ENCODE measurements around the gene PPP1R15A. TPM values are rescaled to one million over a fixed set of nuclear protein-coding genes. Genes with fewer than 3 reads are reported as not detected.

PPP1R15A gene
- total and polyA plus RNA-seq, 2 donors (not counting 3 experiments of a cell fraction or from before 2014, with no cell fraction given), result 42.3 to 67.4 TPM

- dilution Hi-C loops (cut with MboI; ENCODE audit: extremely low pct_ligation_motif_present, low sequenced_read_pairs) (no loop called here), intact Hi-C loops (cut with micrococcal nuclease) (no loop called here)
- no TSS peak for BruUV-seq (replicated peaks)
- H3K9me3 ChIP-seq (replicated peaks; ENCODE audit: control insufficient read depth, insufficient read depth, low read length), result no peaks in the 10 kb centered on the region
- no peaks in the 10 kb centered on the region for H3K27me3 ChIP-seq (ENCODE audit: control insufficient read depth in 2 of 2, insufficient read depth in 2 of 2, low read length in 2 of 2)
- no peak overlapping the region for H3K4me2 ChIP-seq (ENCODE audit: insufficient read depth, low read length)
- no peak overlapping the region for H2AFZ ChIP-seq (ENCODE audit: low read depth, low read length)
- no peaks in the 10 kb centered on the region for H3K9me1 ChIP-seq (replicated peaks; ENCODE audit: control insufficient read depth, extremely low read depth, insufficient read depth, low read length)
- H3K4me1 ChIP-seq (ENCODE audit: control insufficient read depth, extremely low read depth, insufficient read depth, low read length), result peaks cover 5% of the 10 kb centered on the region
- FAIRE-seq, result no peak
- H3K36me3 ChIP-seq (ENCODE audit: control insufficient read depth in 2 of 2, extremely low read depth in 1 of 2, insufficient read depth in 2 of 2, low read length in 2 of 2), result peaks cover 0 to 4% of the 10 kb centered on the region in 2 experiments
- no peak overlapping the region for H3K4me3 ChIP-seq (replicated peaks in 1 of 3; ENCODE audit: insufficient read depth in 1 of 3, low read depth in 1 of 3, low read length in 3 of 3)
- no peak for TF ChIP-seq MYC (IDR thresholded peaks at IDR 0.05; ENCODE audit: low read depth, low read length)
- no peak for TF ChIP-seq EZH2 (IDR thresholded peaks at IDR 0.05; ENCODE audit: borderline replicate concordance, low read depth, low read length, severe bottlenecking)
- no peak for TF ChIP-seq FOS (IDR thresholded peaks at IDR 0.05; ENCODE audit: borderline replicate concordance, insufficient read depth, low read length)
- TF ChIP-seq JUN (IDR thresholded peaks at IDR 0.05; ENCODE audit: borderline replicate concordance, insufficient read depth, insufficient read length, low read depth), result no peak
- TF ChIP-seq, protein P1, sequence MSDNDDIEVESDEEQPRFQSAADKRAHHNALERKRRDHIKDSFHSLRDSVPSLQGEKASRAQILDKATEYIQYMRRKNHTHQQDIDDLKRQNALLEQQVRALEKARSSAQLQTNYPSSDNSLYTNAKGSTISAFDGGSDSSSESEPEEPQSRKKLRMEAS (IDR thresholded peaks at IDR 0.05; ENCODE audit: insufficient read depth, insufficient read length), result no peak
- TF ChIP-seq, protein P2, sequence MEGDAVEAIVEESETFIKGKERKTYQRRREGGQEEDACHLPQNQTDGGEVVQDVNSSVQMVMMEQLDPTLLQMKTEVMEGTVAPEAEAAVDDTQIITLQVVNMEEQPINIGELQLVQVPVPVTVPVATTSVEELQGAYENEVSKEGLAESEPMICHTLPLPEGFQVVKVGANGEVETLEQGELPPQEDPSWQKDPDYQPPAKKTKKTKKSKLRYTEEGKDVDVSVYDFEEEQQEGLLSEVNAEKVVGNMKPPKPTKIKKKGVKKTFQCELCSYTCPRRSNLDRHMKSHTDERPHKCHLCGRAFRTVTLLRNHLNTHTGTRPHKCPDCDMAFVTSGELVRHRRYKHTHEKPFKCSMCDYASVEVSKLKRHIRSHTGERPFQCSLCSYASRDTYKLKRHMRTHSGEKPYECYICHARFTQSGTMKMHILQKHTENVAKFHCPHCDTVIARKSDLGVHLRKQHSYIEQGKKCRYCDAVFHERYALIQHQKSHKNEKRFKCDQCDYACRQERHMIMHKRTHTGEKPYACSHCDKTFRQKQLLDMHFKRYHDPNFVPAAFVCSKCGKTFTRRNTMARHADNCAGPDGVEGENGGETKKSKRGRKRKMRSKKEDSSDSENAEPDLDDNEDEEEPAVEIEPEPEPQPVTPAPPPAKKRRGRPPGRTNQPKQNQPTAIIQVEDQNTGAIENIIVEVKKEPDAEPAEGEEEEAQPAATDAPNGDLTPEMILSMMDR (IDR thresholded peaks at IDR 0.05; ENCODE audit: extremely low read depth in 1 of 2, insufficient read depth in 1 of 2, low read depth in 1 of 2, low read length in 2 of 2), result no peak
- TF ChIP-seq POLR2A (IDR thresholded peaks at IDR 0.05; ENCODE audit: low read depth, low read length), result no peak
- no peak for TF ChIP-seq POLR2AphosphoS5 (IDR thresholded peaks at IDR 0.05; ENCODE audit: insufficient read depth, low read depth, low read length)
- no peak for TF ChIP-seq GATA2 (IDR thresholded peaks at IDR 0.05; ENCODE audit: insufficient read depth, insufficient read length, low read depth, low read length)
- ChIA-PET CTCF (no interaction called here), POLR2A (no interaction called here)
- DNase-seq (ENCODE audit: low read depth, low spot score), result no peak
- H4K20me1 ChIP-seq (replicated peaks; ENCODE audit: control insufficient read depth, extremely low read depth, insufficient read depth, low read length), result no peaks in the 10 kb centered on the region
- H3K79me2 ChIP-seq (ENCODE audit: control insufficient read depth, insufficient read depth, low read length), result no peaks in the 10 kb centered on the region
- H3K9ac ChIP-seq (replicated peaks; ENCODE audit: extremely low read depth, insufficient read depth, low read length), result no peak overlapping the region
- H3K27ac ChIP-seq (ENCODE audit: insufficient read depth, low read depth, low read length), result no peak overlapping the region
Observed at GRCh38 chr19:48833977-48834376, 38.2 kb upstream of the PPP1R15A start.

Data from endothelial cell of umbilical vein (primary cell).